NT2/D1 (cell line): ENCODE results near the gene AKAP13.

ENCODE experiments used
- SUZ12 ChIP-seq: IDR thresholded peaks from 2 replicates; pipeline ENCODE4 v1.6.1; 2011; ENCODE audit not compliant: insufficient read length, insufficient read depth; ENCODE audit errors: extremely low read depth
- YY1 ChIP-seq: IDR thresholded peaks from 2 replicates; pipeline ENCODE4 v1.6.1; 2011; ENCODE audit not compliant: insufficient read length, insufficient read depth
- ZNF274 ChIP-seq: IDR thresholded peaks from 2 replicates; pipeline ENCODE4 v1.6.1; 2011; ENCODE audit warnings: mild to moderate bottlenecking, low read depth, low read length

GRCh38 chr15:85499371-85499887, 119.0 kb downstream of the AKAP13 start:
- TF ChIP-seq SUZ12, result no peak
- no peak for TF ChIP-seq YY1
- TF ChIP-seq ZNF274, result no peak
